Measurements from ENCODE around the gene PIWIL1. TPM values are rescaled to one million over a fixed set of nuclear protein-coding genes. Genes with fewer than 3 reads are reported as not detected.

PIWIL1 gene
- total and polyA plus RNA-seq, 2 of the 4 experiments (the other 2 are of a cell fraction), result not detected

DNA sequence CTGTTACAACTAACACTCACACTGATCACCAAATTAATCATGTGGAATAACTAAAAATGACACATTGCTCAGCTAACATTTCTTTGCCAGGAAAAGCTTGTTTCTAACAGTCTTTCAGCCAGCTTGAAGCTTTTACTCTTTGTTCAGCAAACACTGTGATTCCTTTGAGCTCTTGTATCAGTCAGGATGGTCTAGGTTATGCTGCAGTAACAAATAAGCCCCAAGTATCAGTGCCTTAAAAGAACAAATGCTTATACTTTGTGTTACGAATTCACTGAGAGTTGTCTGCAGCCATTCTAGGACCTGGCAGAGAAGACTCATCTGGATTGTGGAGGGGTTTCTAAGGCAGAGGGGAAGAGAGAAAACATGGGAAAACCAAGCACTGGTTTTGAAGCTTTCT is 47.6 kb upstream of the PIWIL1 start:
- intact Hi-C loops (cut with micrococcal nuclease), result no loop called here
- dilution Hi-C loops (cut with HindIII; ENCODE audit: low sequenced_read_pairs, unreplicated experiment), result no loop called here

More for the DNA sequence above, 47.6 kb upstream of the PIWIL1 start:
- Histone ChIP-seq H4K8ac (ENCODE audit: low read depth in 2 of 2, low read length in 2 of 2) (no peak overlapping the region), H3K56ac (ENCODE audit: extremely low read depth, insufficient read depth, low read length) (no peak overlapping the region), H3K79me1 (ENCODE audit: low read depth in 1 of 2, low read length in 2 of 2) (no peaks in the 10 kb centered on the region), H3K36me3 (ENCODE audit: control insufficient read depth, insufficient read depth, low read length) (no peaks in the 10 kb centered on the region), H4K5ac (ENCODE audit: low read depth, low read length) (no peak overlapping the region), H3K4me1 (ENCODE audit: control insufficient read depth, insufficient read depth, low read length) (no peaks in the 10 kb centered on the region), H2AK5ac (ENCODE audit: low read depth, low read length) (no peak overlapping the region), H3K9me3 (ENCODE audit: control insufficient read depth, insufficient read depth, low read length) (peaks cover 25% of the 10 kb centered on the region), H3K18ac (ENCODE audit: low read depth, low read length) (no peak overlapping the region), H4K91ac (ENCODE audit: insufficient read depth, low read depth, low read length) (no peak overlapping the region), H2AK9ac (replicated peaks; ENCODE audit: low read depth, low read length, poor library complexity) (no peak overlapping the region), H3K23ac (ENCODE audit: low read depth, low read length) (no peak overlapping the region), H2BK20ac (ENCODE audit: low read depth, low read length) (no peak overlapping the region), H3K9me1 (ENCODE audit: insufficient read depth, low read length) (no peaks in the 10 kb centered on the region), H2BK120ac (ENCODE audit: low read depth, low read length) (no peak overlapping the region), H3K4ac (ENCODE audit: low read depth, low read length) (no peak overlapping the region), H2AFZ (replicated peaks; ENCODE audit: low read length, poor library complexity) (no peak overlapping the region), H3K14ac (replicated peaks; ENCODE audit: low read depth, low read length) (no peak overlapping the region), H4K20me1 (ENCODE audit: insufficient read depth, low read length) (no peaks in the 10 kb centered on the region), H3K27ac (ENCODE audit: insufficient read depth, low read length) (no peak overlapping the region), H3K27me3 (ENCODE audit: control insufficient read depth, insufficient read depth, low read length) (no peaks in the 10 kb centered on the region), H3K4me2 (ENCODE audit: low read depth, low read length) (no peak overlapping the region), H2BK5ac (ENCODE audit: low read depth, low read length, poor library complexity, severe bottlenecking) (no peak overlapping the region), H3K4me3 (ENCODE audit: insufficient read depth, low read depth, low read length) (no peak overlapping the region), H3K9ac (ENCODE audit: low read depth, low read length) (no peak overlapping the region), H2BK15ac (ENCODE audit: low read depth, low read length) (no peak overlapping the region)
- no peak for ATAC-seq (ENCODE audit: low read depth)
- TF ChIP-seq, protein P1, sequence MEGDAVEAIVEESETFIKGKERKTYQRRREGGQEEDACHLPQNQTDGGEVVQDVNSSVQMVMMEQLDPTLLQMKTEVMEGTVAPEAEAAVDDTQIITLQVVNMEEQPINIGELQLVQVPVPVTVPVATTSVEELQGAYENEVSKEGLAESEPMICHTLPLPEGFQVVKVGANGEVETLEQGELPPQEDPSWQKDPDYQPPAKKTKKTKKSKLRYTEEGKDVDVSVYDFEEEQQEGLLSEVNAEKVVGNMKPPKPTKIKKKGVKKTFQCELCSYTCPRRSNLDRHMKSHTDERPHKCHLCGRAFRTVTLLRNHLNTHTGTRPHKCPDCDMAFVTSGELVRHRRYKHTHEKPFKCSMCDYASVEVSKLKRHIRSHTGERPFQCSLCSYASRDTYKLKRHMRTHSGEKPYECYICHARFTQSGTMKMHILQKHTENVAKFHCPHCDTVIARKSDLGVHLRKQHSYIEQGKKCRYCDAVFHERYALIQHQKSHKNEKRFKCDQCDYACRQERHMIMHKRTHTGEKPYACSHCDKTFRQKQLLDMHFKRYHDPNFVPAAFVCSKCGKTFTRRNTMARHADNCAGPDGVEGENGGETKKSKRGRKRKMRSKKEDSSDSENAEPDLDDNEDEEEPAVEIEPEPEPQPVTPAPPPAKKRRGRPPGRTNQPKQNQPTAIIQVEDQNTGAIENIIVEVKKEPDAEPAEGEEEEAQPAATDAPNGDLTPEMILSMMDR (conservative IDR thresholded peaks at IDR 0.05; ENCODE audit: low read depth, low read length), result no peak
- TF ChIP-seq, protein P2, sequence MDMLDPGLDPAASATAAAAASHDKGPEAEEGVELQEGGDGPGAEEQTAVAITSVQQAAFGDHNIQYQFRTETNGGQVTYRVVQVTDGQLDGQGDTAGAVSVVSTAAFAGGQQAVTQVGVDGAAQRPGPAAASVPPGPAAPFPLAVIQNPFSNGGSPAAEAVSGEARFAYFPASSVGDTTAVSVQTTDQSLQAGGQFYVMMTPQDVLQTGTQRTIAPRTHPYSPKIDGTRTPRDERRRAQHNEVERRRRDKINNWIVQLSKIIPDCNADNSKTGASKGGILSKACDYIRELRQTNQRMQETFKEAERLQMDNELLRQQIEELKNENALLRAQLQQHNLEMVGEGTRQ (IDR thresholded peaks at IDR 0.05; ENCODE audit: low read depth, low read length), result no peak
- TF ChIP-seq MXI1 (IDR thresholded peaks at IDR 0.05; ENCODE audit: borderline replicate concordance, low read depth, low read length) (no peak), MAFK (IDR thresholded peaks at IDR 0.05; ENCODE audit: low read depth, low read length) (no peak)
- ChIA-PET POLR2A (ENCODE audit: unreplicated experiment) (no interaction called here), CTCF (no interaction called here)
- DNase-seq, result no peak
- no TSS peak for BruUV-seq (replicated peaks)
- WGBS, 2 experiments (ENCODE audit: extremely low coverage in 2 of 2, insufficient read length in 1 of 2), result no CpG with 5 or more reads among the region's 1 CpG
- in situ Hi-C loops (cut with MboI; ENCODE audit: low sequenced_read_pairs), result no loop called here

All from IMR-90 (cell line).